K562 (cell line): ENCODE data around the gene TIMM50. TPM values are rescaled to one million over a fixed set of nuclear protein-coding genes. Genes with fewer than 3 reads are reported as not detected.
A peak's percentile ranks its signal among the peaks of the same experiment; 100 is the strongest.

Experiments
- ADNP ChIP-seq: fragments of 200-800 bp; sonication (Bioruptor generic); IDR thresholded peaks from 2 replicates; pipeline ENCODE4 v1.6.1; 2016; ENCODE audit warnings: missing genetic modification characterization, missing compliant biosample characterization
- CHD2 ChIP-seq: IDR thresholded peaks from 2 replicates; pipeline ENCODE4 v1.6.1; 2011; ENCODE audit warnings: low read depth, low read length
- GABPB2 ChIP-seq: fragments of 250-450 bp; sonication (Bioruptor Pico); conservative IDR thresholded peaks from 2 replicates; pipeline ENCODE4 v1.5.1; 2021; ENCODE audit warnings: mild to moderate bottlenecking
- HBP1 ChIP-seq: fragments of 450-650 bp; formaldehyde crosslinking; IDR thresholded peaks from 2 replicates; pipeline ENCODE4 v1.4.0; 2022; ENCODE audit warnings: missing genetic modification characterization
- NCOA6 ChIP-seq: fragments of 450-650 bp; IDR thresholded peaks from 2 replicates; pipeline ENCODE4 v1.6.1; 2017; ENCODE audit warnings: mild to moderate bottlenecking
- NEUROD1 ChIP-seq: fragments of 150-350 bp; IDR thresholded peaks from 2 replicates; pipeline ENCODE4 v1.6.1; 2014; ENCODE audit warnings: borderline replicate concordance, low read length, low read depth; ENCODE audit not compliant: partially characterized antibody
- NRF1 ChIP-seq, 2 experiments: fragments of 450-650 bp; IDR thresholded peaks in 1 of 2; conservative IDR thresholded peaks in 1 of 2; 2 replicates each; pipeline ENCODE4 v1.6.1; 2014; ENCODE audit warnings: mild to moderate bottlenecking in 2 of 2
- REST ChIP-seq, 2 experiments: fragments of 450-650 bp; formaldehyde crosslinking in 1 of 2; IDR thresholded peaks; 2 replicates each; pipeline versions ENCODE4 v1.4.0 to v1.6.1; 2014 to 2020; ENCODE audit warnings: mild to moderate bottlenecking in 2 of 2, borderline replicate concordance in 1 of 2, low read depth in 1 of 2
- SAFB ChIP-seq: fragments of 200-400 bp; formaldehyde crosslinking; IDR thresholded peaks from 2 replicates; pipeline ENCODE4 v1.6.1; 2017; ENCODE audit warnings: low read depth, low read length, borderline replicate concordance
- SMARCC2 ChIP-seq: fragments of 450-650 bp; IDR thresholded peaks from 2 replicates; pipeline ENCODE4 v1.6.1; 2017; ENCODE audit warnings: antibody characterized with exemption, moderate library complexity, mild to moderate bottlenecking, low read depth
- SUPT5H ChIP-seq: fragments of 450-650 bp; IDR thresholded peaks from 2 replicates; pipeline ENCODE4 v1.6.1; 2016
- TCFL5 ChIP-seq: fragments of 250-450 bp; sonication (Bioruptor Pico); conservative IDR thresholded peaks from 2 replicates; pipeline ENCODE4 v1.6.1; 2021; ENCODE audit warnings: mild to moderate bottlenecking, moderate library complexity, matching md5 sums
- TRIM24 ChIP-seq, 2 experiments: fragments of 450-650 bp; IDR thresholded peaks; 2 replicates each; pipeline ENCODE4 v1.6.1; 2016
- TRIM25 ChIP-seq: fragments of 450-650 bp; IDR thresholded peaks from 2 replicates; pipeline ENCODE4 v1.7.0; 2016; ENCODE audit warnings: borderline replicate concordance
- polyA plus RNA-seq, 8 experiments: library from polyadenylated mRNA; depleted of rRNA in 4 of 8; stranded (reverse) in 5 of 8; unstranded in 3 of 8; fragments of >200 nt; fragmentation: Nextera tagmentation in 2 of 8; fragmentation: Illumina TruSeq in 1 of 8; extraction: Ambion mirVana in 2 of 8; extraction: Trizol in 1 of 8; gene quantifications; 2 replicates each; pipeline versions ENCODE4 v1.2.1 to v1.2.3, GENCODE V29; 2011 to 2014; ENCODE audit warnings: inconsistent platforms in 1 of 8, missing spikeins in 1 of 8
- total RNA-seq, 7 experiments: library from RNA; depleted of rRNA in 6 of 7; stranded (reverse); fragments of >200 nt in 6 of 7; fragmentation: Illumina TruSeq in 2 of 7; extraction: Trizol in 2 of 7; gene quantifications; 2 replicates each; pipeline versions ENCODE4 v1.2.1 to v1.2.3, GENCODE V29; 2011 to 2021; ENCODE audit warnings: low replicate concordance in 1 of 7

The TIMM50 gene
- total and polyA plus RNA-seq, 9 of the 15 experiments (the other 6 are each of a cell fraction or from before 2014, with no cell fraction given): 28.3 to 221 (median 170) TPM

- TF ChIP-seq GABPB2 (no peak), SMARCC2 (no peak), SUPT5H (peak; percentile 77), SAFB (no peak), TRIM24 (IDR thresholded peaks at IDR 0.05) (no peak), CHD2 (0 out of 2 replicates have a peak, but pooled peaks have one; percentile 20), REST (IDR thresholded peaks at IDR 0.05; ENCODE audit: borderline replicate concordance) (peak; percentile 55; the same call in 1 of the 2 replicates), REST (CRISPR knock-in tag; IDR thresholded peaks at IDR 0.05; ENCODE audit: low read depth) (no peak), HBP1 (CRISPR knock-in tag) (no peak), NCOA6 (no peak), TRIM25 (no peak), NEUROD1 (no peak), NRF1 (conservative IDR thresholded peaks at IDR 0.05 in 1 of 2, IDR thresholded peaks at IDR 0.05 in 1 of 2) (peak; percentile 99), ADNP (tag) (no peak), TCFL5 (no peak)
Measured at GRCh38 chr19:39539518-39540332, 59.1 kb downstream of the TIMM50 start, which contains the start of gene EID2 (continued).
